ENCODE data around the gene LPO.

Gene LPO

DNA sequence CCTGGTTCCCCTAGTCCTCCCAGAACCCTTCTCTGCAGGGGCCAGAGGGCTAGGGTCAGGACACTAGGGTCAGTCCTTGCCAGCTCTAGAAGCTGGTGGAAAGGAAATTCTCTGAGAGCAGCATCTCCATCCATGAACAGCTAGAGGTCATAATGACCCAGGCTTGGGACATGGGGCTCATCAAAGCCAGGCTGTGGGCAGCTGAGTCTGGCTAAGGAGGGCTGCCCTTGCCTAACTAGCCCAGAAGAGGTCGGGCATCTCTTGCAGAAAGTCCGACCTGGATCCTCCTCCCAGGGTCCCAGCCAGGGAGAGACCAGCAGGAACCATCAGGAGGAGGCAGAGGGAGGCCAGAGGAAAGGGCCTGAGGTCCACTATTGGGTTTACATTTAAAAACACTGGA, 38.0 kb downstream of the LPO start:
- TF ChIP-seq YY1 (IDR thresholded peaks at IDR 0.05; ENCODE audit: low read depth), result no peak
- no peak for TF ChIP-seq CEBPB (IDR thresholded peaks at IDR 0.05)
- no peak for TF ChIP-seq NFIC (IDR thresholded peaks at IDR 0.05)
- TF ChIP-seq TCF12 (IDR thresholded peaks at IDR 0.05; ENCODE audit: low read depth), result no peak
- TF ChIP-seq EGR1 (IDR thresholded peaks at IDR 0.05), result no peak
- TF ChIP-seq, protein P1, sequence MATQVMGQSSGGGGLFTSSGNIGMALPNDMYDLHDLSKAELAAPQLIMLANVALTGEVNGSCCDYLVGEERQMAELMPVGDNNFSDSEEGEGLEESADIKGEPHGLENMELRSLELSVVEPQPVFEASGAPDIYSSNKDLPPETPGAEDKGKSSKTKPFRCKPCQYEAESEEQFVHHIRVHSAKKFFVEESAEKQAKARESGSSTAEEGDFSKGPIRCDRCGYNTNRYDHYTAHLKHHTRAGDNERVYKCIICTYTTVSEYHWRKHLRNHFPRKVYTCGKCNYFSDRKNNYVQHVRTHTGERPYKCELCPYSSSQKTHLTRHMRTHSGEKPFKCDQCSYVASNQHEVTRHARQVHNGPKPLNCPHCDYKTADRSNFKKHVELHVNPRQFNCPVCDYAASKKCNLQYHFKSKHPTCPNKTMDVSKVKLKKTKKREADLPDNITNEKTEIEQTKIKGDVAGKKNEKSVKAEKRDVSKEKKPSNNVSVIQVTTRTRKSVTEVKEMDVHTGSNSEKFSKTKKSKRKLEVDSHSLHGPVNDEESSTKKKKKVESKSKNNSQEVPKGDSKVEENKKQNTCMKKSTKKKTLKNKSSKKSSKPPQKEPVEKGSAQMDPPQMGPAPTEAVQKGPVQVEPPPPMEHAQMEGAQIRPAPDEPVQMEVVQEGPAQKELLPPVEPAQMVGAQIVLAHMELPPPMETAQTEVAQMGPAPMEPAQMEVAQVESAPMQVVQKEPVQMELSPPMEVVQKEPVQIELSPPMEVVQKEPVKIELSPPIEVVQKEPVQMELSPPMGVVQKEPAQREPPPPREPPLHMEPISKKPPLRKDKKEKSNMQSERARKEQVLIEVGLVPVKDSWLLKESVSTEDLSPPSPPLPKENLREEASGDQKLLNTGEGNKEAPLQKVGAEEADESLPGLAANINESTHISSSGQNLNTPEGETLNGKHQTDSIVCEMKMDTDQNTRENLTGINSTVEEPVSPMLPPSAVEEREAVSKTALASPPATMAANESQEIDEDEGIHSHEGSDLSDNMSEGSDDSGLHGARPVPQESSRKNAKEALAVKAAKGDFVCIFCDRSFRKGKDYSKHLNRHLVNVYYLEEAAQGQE (IDR thresholded peaks at IDR 0.05; ENCODE audit: low read depth), result no peak
- TF ChIP-seq TEAD4 (IDR thresholded peaks at IDR 0.05), result no peak
- TF ChIP-seq ZBTB7A (IDR thresholded peaks at IDR 0.05; ENCODE audit: low read depth), result no peak
- no peak for TF ChIP-seq EP300 (IDR thresholded peaks at IDR 0.05; ENCODE audit: borderline replicate concordance)
- no peak for TF ChIP-seq RAD21 (IDR thresholded peaks at IDR 0.05; ENCODE audit: low read depth)
- TF ChIP-seq, protein P2, sequence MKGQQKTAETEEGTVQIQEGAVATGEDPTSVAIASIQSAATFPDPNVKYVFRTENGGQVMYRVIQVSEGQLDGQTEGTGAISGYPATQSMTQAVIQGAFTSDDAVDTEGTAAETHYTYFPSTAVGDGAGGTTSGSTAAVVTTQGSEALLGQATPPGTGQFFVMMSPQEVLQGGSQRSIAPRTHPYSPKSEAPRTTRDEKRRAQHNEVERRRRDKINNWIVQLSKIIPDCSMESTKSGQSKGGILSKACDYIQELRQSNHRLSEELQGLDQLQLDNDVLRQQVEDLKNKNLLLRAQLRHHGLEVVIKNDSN (IDR thresholded peaks at IDR 0.05), result no peak
- TF ChIP-seq FOXM1 (IDR thresholded peaks at IDR 0.05; ENCODE audit: borderline replicate concordance, low read depth), result no peak
- TF ChIP-seq TAF1 (IDR thresholded peaks at IDR 0.05; ENCODE audit: low read depth), result no peak
- TF ChIP-seq CREB1 (IDR thresholded peaks at IDR 0.05; ENCODE audit: low read depth), result no peak
- TF ChIP-seq, protein P3, sequence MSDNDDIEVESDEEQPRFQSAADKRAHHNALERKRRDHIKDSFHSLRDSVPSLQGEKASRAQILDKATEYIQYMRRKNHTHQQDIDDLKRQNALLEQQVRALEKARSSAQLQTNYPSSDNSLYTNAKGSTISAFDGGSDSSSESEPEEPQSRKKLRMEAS (IDR thresholded peaks at IDR 0.05), result no peak

DNA sequence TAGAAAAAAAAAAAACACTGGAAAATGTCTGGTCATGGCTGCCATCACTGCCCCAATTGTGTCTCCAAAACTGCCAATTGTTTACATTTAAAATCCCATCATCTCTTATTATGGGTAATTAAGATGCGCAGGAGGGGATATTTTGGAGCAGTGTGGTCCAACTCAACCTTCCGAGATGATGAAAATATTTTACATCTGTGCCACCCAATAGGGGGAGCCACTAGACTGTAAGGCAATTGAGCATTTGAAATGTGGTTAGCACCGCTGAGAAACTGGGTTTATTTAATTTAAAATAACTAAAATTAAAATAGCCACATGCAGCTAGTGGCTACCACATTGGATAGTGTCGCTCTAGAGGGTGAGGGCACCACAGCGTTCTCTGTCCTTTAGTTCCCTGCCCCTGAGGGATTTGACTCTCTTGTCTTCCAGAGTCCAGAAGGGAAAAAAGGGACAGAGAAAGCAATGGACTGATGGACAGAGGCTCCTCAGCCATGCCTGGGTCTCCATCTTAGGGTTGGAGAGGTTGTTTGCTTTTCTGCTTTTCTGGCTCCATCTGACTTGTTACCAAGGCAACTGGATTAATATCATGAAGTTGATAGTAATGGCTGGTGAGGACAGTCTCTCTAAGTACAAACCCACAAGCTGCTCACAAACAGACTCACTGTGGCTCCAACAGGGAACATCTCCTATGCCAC, 38.9 kb downstream of the LPO start:
- TF ChIP-seq, protein P2 (IDR thresholded peaks at IDR 0.05), result no peak
- peak; percentile 69 for TF ChIP-seq RAD21 (IDR thresholded peaks at IDR 0.05; ENCODE audit: low read depth)

DNA sequence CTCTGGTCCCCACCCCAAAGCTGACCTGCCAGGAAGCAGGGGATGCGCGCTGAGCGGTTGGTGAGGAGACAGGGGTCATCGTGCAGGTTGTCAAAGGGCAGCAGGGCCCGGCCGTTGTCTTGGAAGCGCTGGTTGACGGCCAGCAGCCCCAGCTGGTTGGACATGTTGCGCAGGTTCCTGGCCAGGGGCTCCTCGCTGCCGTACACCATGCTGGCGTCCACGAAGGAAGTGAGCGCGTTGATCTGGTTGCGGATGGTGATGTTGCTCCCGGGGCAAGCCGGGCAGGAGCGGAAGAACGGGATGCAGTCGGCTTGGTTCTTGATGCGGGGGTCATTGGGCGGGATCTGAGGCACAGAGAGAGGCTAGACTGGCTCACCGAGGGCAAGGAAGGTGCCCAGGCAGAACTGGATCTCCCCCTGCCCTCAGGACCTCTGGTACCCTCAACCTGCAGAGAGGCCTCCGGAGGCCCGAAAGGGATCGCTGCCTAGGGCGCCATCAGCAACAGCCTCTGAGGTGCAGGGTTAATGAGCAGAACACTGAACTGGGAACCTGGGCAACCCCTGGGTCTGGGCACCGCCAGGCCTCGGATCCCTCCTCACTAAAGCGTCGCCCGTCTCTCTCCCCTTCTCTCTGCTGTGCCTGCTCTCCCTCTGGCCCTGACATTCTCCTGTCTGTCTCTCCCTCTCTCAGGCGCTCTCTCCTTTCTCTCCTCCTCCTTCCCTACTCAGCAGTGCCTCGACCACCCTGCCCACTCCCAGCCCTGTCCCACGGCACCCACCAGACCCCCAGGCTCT, 39.6 kb downstream of the LPO start:
- TF ChIP-seq YY1 (IDR thresholded peaks at IDR 0.05; ENCODE audit: low read depth) (no peak), EP300 (IDR thresholded peaks at IDR 0.05; ENCODE audit: borderline replicate concordance) (no peak), TEAD4 (IDR thresholded peaks at IDR 0.05) (no peak), EGR1 (IDR thresholded peaks at IDR 0.05) (no peak), RAD21 (IDR thresholded peaks at IDR 0.05; ENCODE audit: low read depth) (no peak), CEBPB (IDR thresholded peaks at IDR 0.05) (no peak), FOXM1 (IDR thresholded peaks at IDR 0.05; ENCODE audit: borderline replicate concordance, low read depth) (no peak), ZBTB7A (IDR thresholded peaks at IDR 0.05; ENCODE audit: low read depth) (no peak)
- TF ChIP-seq, protein P3 (IDR thresholded peaks at IDR 0.05), result no peak
- TF ChIP-seq, protein P2 (IDR thresholded peaks at IDR 0.05), result no peak
- TF ChIP-seq, protein P1 (IDR thresholded peaks at IDR 0.05; ENCODE audit: low read depth), result no peak

DNA sequence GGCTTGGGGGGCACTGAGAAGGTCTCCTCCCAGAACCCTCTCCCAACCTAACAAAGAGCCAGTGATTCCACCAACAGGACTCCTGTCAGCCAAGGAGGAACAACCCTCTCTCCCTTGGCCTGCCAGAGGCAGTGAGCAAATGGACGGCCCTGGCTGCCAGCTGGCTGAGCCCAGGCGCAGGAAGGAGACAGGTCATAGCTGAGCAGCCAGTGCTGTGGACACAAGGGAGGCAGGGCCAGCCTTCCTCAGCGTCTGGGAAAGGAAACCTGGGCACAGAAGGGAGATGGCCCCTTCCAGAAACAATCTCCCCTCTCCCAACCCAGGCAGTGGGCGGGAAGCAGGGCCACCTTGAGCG, 40.3 kb downstream of the LPO start:
- no peak for TF ChIP-seq TAF1 (IDR thresholded peaks at IDR 0.05; ENCODE audit: low read depth)
- TF ChIP-seq YY1 (IDR thresholded peaks at IDR 0.05; ENCODE audit: low read depth), result no peak
- TF ChIP-seq EGR1 (IDR thresholded peaks at IDR 0.05), result no peak
- no peak for TF ChIP-seq ZBTB7A (IDR thresholded peaks at IDR 0.05; ENCODE audit: low read depth)
- no peak for TF ChIP-seq RAD21 (IDR thresholded peaks at IDR 0.05; ENCODE audit: low read depth)
- TF ChIP-seq EP300 (IDR thresholded peaks at IDR 0.05; ENCODE audit: borderline replicate concordance), result no peak
- no peak for TF ChIP-seq TCF12 (IDR thresholded peaks at IDR 0.05; ENCODE audit: low read depth)
- no peak for TF ChIP-seq CREB1 (IDR thresholded peaks at IDR 0.05; ENCODE audit: low read depth)
- no peak for TF ChIP-seq NFIC (IDR thresholded peaks at IDR 0.05)
- TF ChIP-seq CEBPB (IDR thresholded peaks at IDR 0.05), result no peak
- TF ChIP-seq, protein P1 (IDR thresholded peaks at IDR 0.05; ENCODE audit: low read depth), result no peak
- TF ChIP-seq TEAD4 (IDR thresholded peaks at IDR 0.05), result no peak
- no peak for TF ChIP-seq FOXM1 (IDR thresholded peaks at IDR 0.05; ENCODE audit: borderline replicate concordance, low read depth)
- TF ChIP-seq, protein P2 (IDR thresholded peaks at IDR 0.05), result no peak
